CD4-positive, alpha-beta T cell treated with Interleukin-12 subunit alpha and Interleukin-12 subunit beta, for 1 hour (primary cell): Measurements from ENCODE around the gene FOXC2.

Experiments used
- DNase-seq: peaks from one replicate; pipeline ENCODE4 v3.0.0-alpha.2; 2020

FOXC2 gene

GRCh38 chr16:86566601-86566965 lies at the start of gene FOXC2:
TSS of gene FOXC2 (plus strand) at chr16:86566829. CDS start at chr16:86567336, 507 bp downstream.
- peak; percentile 33 for DNase-seq

DNA sequence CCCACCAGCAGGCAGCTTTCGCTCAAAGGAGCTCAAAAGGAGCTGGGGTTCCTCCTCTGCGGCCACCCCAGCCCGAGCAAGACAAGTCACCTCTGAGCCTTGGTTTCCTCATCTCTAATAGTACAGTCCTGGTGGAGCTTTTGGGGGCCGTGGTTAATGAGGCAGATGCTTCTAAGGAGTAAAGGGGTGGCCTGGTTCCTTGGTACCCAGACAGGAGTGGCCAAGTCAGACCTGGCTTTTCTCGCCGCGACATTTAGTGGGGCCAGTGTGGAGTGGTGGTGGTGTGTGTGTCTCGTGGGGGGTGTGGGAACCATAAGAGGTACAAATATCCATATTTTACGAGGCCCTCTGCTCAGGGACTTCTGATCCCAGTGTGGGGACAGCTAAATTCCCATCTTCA lies 49.6 kb upstream of the FOXC2 start:
- DNase-seq, result no peak

- DNase-seq, result peak; percentile 8
These were observed 48.9 kb upstream of the FOXC2 start for GRCh38 chr16:86517652-86518258.

DNA sequence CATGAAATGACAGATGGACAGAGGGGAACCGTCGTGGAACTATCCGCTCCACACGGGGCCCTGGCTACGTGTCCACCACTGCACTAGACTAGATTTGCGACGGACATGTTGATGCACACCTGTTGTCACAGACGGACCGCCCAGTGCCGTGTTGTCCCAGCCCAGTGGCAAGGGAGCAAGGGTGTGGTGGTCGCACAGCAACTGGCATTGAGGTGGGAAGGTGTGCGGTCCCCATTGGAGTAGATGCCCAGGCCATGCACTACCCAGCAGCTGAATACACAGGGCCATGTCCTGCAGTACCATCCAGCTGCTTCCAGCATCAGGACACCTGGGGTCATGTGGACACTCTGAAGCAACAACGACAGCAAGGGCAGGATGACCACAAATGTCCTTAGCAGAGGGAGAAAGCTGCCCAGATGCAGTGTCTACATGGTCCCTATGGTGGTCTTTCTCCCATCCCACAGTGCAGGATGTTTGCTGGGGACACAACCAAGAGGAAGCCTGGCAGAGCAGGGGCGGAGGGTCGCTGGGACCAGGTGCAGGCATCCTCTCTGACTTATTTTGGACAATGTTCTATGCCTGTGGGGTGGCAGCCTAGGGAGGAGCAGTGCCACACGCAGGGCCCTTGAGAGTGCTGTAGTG lies 47.5 kb upstream of the FOXC2 start:
- no peak for DNase-seq

GRCh38 chr16:86519649-86520316 lies 46.8 kb upstream of the FOXC2 start:
- peak; percentile 54 for DNase-seq

GRCh38 chr16:86520317-86521210 lies 46.1 kb upstream of the FOXC2 start:
- no peak for DNase-seq

DNA sequence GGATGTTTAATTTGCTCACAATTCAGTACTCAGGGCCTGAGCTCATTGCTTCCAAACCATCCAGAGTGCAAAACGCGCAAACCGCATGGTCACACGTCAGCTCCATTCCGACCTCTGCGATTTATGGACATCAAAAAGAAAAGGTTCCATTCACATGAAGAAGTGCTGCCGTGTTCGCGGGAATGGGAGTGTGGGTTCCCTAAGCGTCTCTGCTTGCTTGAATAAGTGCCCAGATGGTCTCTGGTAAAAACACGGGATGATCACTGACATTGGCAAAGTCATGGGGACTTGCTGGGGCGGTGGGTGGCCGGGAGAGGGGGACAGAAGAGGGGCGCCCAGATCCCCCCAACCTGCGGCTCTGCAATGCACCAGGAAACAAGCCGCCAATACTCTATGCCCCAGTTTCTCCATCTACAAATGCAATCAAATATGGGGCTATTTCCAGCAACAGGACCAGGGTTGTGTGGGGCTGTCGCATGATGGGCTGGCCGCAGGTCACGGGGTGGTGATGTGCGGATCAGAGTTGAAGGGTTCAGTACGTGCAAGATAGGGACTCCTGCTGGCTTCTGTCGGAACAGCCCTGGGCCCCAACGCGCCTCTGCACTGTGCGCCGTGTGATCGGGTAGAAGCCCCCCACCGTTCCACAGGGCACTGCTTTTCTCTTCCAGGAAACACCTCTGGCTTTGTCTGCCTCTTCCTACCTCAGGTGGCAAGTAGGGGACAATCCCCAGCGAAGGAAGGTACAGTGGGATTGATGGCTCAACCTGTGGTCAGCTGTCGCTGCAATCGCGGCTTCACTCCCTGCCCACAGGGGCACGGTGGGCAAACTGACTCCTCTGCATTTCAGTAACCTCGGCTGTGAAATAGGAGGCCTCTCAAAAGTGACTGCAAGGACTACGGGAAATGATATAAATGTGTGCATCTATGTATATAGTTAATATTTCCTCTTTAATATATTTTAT lies 45.1 kb upstream of the FOXC2 start:
- DNase-seq, result no peak

DNA sequence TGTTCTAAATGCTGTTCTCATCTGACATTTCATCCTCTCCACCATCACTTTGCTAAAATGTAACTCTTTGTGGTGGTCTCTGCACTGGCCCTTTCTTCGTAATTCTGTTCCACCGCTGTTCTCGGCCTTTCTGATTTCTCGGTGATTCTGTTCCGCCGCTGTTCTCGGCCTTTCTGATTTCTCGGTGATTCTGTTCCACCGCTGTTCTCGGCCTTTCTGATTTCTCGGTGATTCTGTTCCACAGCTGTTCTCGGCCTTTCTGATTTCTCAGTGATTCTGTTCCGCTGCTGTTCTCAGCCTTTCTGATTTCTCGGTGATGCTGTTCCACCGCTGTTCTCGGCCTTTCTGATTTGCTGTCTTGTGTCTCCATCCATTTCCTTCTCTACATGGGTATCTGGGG lies 44.0 kb upstream of the FOXC2 start:
- DNase-seq, result no peak

DNA sequence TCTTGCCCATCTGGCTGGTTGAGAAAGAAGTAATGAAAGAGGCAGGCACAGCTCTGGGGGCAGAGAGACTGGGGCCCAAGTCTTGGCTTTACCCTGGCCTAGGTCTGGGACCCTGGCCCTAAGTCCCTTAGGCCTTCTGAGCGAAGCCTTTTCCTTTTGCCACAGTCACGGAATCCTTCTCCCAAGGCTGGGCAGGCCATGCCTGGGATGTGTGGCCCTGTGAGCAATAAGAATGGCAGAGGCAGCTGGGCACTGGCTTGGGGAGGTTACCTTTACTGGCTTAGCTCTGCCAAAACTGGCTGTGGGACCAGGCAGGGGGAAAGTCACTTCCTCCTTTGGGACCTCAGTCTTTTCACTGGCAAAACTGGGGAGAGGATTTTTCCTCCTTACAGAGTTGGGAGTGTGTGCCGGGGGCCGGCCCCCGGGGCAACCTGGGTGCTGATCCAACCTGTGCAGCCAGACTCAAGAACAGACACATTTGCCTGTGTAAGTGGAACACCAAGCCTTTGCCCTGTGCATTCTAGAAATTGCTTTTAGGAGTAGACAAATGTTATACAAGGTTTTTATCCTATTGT lies 43.4 kb upstream of the FOXC2 start:
- no peak for DNase-seq

GRCh38 chr16:86524029-86524428 lies 42.6 kb upstream of the FOXC2 start:
- no peak for DNase-seq

- DNase-seq, result no peak
These were observed 40.9 kb upstream of the FOXC2 start for GRCh38 chr16:86525696-86526095.

DNA sequence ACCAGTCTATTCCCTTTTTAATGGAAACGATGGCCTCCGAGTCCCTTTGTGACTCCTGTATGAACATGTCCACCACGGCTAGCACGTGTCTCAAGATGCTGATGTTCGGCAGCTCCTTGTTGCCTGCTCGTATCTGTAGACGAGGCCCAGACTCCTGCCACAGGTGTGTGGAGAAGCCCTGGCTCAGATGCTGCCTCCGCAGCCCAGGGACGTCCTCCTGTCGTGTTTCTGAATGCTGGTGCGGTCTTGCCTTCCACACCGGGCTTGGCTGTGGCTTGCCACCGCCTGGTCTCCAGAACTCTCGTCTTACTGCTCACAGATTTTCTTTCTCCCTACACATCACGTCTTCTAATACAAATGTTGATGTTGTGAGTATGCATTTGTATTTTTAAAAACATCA lies 39.3 kb upstream of the FOXC2 start:
- no peak for DNase-seq

DNA sequence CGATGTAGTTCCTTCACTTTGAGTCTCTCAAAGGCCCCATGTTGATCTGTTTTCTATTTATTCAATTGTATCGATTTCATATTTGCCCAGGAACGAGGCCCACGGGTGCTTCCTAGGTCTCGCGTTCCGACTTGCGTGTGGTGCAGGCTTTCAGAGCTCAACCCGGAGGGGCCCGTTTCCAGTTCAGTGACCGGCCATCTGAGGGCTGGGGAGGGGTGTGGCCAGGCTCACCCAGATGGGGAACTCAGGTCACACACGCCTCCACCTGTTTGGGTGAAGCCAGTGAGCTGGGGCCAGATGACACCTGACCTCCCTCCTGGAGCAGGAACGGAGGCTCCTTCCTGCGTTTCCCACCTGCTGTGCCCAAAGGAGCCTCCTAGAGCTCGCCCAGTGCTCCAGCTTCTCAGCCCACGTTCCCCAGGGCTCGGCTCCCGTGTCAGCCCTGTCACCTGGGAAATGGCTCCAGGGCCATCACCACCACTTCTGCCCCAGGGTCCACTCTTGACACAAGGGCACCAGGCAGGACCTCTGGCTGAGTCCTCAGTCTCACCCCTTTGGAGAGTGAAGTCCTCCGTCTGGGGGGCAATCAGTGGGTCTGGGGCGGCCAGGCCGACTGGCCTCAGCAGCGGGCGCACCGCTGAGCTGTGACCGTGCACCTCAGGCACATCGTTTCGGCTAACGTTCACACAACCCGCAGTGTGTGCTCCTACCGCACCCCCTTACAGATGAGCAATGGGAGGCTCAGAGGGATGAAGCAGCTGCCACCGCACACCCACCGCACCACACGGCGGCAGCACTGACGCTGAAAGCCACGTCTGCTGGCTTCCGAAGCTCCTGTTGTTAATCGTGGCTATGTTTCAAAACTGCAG lies 38.3 kb upstream of the FOXC2 start:
- no peak for DNase-seq

- DNase-seq, result no peak
These were observed 37.5 kb upstream of the FOXC2 start for GRCh38 chr16:86529160-86529559.

DNA sequence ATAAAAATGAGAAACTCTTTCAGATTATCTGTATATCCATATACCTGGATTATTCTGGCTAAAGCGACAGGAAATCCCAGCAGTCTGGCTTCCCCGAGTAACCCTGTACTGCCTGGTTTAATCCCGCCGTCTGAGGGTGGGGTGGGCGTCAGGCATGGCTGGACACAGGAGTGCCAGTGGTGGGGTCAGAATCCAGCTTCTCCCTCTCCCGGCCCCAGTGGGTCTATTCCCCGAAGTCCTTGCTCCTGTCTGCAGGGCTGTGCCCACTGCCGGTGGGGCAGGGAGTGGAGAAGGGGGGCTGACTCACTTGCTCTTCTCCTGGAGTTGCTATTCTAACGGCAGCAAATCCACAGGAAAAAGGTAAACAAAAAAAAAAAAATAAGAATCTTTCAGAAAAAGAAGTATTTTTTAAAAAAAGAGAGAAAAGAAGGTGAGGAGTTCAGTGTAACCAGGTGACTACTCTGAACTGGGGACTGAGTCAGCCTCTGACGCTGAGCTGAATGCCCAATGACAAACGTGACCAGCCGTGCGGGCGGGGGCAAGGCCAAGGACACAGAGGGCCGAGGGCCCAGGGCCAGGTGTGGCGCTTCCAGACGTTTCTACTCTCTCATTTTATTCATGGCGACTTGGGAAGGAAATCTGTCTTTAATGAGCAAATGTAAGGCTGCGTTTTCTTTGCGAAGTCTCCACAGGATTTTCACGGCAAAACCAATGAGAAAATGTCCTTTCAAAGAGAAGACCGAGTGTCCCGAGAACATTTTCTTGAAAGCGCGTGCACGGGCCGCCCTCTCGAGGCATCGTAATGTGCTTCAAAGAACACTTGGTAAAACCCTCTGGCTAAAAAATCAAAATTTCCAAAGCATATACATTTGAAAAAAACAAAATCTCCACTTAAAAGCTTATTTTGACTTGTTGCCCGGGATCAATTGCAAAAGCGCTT lies 36.1 kb upstream of the FOXC2 start:
- no peak for DNase-seq

DNA sequence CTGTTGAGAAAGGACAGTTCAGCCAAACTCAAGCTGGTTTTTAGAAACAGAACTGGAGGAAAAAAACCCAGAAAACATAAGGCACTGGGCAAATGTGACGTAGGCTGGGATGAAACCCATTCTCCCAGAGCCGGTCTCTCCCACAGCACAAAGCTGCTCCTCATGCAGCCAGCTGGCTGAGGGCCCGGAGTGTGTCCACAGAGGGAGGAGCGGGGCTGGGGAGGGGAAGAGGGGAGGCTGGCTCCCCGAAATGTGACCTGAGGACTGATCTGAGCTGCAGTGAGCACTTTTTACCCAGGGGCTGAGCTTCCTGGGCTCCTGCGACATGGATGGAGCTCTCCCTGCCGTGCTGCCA lies 35.5 kb upstream of the FOXC2 start:
- DNase-seq, result no peak

DNA sequence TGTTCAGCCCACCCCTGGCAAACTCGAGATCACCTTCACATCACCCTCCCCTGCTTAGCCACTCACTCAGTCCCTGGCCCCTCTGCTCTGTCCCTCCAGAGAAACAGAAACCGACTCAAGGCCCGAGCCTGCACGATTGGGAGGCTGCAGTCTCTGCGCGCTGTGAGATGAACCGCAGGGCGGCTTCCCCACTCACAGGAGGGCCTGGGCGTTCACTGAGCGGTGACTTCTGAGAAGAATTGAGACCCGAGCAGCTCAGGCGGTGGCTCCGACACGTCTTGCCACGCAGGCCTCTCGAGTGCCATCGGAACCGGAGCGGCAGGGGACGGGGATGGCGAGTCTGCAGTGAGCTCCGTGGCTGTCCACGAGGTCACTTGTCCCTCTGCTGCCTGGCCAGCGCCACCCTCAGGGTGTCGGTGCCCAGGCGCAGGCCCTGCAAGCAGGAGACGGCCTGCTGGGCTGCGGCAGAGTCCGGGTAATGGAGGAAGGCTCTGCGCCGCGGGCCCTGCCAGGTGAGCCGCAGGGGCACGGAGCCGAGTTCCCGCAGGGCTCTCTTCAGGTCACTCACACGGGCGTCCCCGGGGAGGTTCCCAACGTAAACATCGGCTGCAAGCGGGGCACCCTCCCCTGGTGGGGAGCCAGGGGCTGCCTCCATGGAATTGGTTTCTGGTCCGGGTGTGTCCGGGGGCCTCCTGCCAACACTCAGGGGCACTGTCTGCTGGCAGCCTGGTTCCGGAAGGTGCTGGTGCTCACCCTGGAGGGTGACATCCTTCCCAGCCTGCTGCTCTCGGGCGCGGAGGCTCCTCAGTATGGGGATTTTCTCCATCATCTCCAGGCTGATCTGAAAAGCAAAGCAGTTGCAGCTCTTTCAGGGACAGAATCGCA lies 34.7 kb upstream of the FOXC2 start:
- DNase-seq, result no peak

DNA sequence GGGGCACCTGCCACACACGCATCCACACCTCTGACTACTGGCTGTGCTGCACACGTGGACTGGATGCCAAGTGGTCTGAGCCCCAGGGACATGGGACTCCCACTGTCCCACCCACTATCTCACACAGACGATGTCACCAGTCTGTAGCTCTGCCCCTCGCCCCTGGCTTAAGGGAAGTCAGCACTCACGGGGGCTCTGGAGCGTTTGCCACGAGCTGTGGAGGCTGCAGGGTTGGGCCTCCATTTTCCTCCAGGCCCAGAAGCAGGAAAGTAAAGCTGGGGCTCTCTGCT lies 34.2 kb upstream of the FOXC2 start:
- DNase-seq, result no peak

- no peak for DNase-seq
These were observed 33.6 kb upstream of the FOXC2 start for GRCh38 chr16:86533076-86533475.
